ENCODE data around the gene PCNP.
"Not testable (repeated sequence)": the region's sequence is repeated elsewhere in the genome, so short reads cannot be mapped to it uniquely, and the experiment has no call there.

The PCNP gene

GRCh38 chr3:101632586-101632985 lies 58.6 kb downstream of the PCNP start:
- Histone ChIP-seq H3K9me3 (no peaks in the 10 kb centered on the region), H3K4me1 (no peaks in the 10 kb centered on the region), H3K4me3 (no peak overlapping the region), H3K9ac (no peak overlapping the region), H3K27me3 (no peaks in the 10 kb centered on the region), H4K20me1 (no peaks in the 10 kb centered on the region), H3K36me3 (no peaks in the 10 kb centered on the region), H3K27ac (no peak overlapping the region), H3K4me2 (no peak overlapping the region)
- TF ChIP-seq Cebpa-rat (IDR thresholded peaks at IDR 0.05) = no peak

DNA sequence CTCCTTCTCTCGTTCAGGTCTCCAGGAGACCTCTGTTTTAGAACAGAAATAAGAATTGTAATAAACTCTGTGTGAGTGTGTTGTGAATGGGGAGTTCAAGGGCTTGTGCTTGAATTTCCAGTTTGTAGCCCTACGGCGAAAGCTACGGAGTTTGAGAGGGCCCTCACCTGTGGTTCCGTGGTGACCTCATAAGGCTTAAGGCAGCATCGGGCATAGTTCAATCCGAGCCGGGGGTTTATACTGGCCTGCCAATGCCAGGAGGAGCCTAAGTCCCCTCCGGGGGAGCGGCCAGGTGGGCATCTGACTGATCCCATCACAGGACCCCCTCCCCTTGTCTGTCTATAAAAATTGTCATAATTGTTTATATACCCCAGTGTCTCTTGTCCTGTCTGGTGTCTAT lies 59.2 kb downstream of the PCNP start:
- Histone ChIP-seq H3K4me1 (no peaks in the 10 kb centered on the region), H3K4me3 (no peak overlapping the region), H4K20me1 (no peaks in the 10 kb centered on the region), H3K9ac (no peak overlapping the region), H3K9me3 (no peaks in the 10 kb centered on the region), H3K27ac (no peak overlapping the region), H3K36me3 (no peaks in the 10 kb centered on the region), H3K4me2 (no peak overlapping the region), H3K27me3 (no peaks in the 10 kb centered on the region)
- TF ChIP-seq Cebpa-rat (IDR thresholded peaks at IDR 0.05) = no peak

DNA sequence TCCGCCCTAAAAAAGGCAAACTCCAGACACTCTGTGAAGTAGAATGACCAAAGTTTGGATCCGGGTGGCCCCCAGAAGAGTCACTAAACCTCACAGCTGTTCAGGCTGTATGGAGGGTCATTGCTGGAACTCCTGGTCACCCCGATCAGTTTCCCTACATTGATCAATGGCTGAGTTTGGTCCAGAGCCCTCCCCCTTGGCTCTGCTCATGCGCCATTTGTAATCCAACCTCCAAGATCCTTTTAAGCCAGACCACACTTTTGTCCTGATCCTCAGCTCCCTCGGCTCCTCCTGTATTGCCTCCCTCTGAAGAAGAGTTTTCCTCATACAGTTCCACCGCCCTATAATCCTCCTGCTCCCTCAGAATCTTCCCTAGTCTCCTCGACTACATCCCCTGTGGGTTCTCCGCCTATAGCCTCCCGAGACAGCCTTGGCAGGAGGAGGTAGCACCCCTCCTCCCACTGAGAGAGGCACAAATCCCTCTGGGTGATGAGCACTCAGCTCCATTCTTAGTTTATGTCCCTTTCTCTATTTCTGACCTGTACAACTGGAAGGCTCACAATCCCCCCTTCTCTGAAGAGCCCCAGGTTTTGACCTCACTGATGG lies 60.7 kb downstream of the PCNP start:
- TF ChIP-seq Cebpa-rat (IDR thresholded peaks at IDR 0.05) = no peak
- no peak overlapping the region for H3K9ac ChIP-seq
- no peak overlapping the region for H3K4me2 ChIP-seq
- H3K36me3 ChIP-seq = no peaks in the 10 kb centered on the region
- no peaks in the 10 kb centered on the region for H4K20me1 ChIP-seq
- no peaks in the 10 kb centered on the region for H3K27me3 ChIP-seq
- no peak overlapping the region for H3K27ac ChIP-seq
- H3K9me3 ChIP-seq = no peaks in the 10 kb centered on the region
- H3K4me1 ChIP-seq = no peaks in the 10 kb centered on the region
- H3K4me3 ChIP-seq = no peak overlapping the region

- Histone ChIP-seq H3K9ac (no peak overlapping the region), H4K20me1 (no peaks in the 10 kb centered on the region), H3K4me1 (no peaks in the 10 kb centered on the region), H3K9me3 (no peaks in the 10 kb centered on the region), H3K4me3 (no peak overlapping the region), H3K36me3 (no peaks in the 10 kb centered on the region), H3K27me3 (no peaks in the 10 kb centered on the region), H3K4me2 (no peak overlapping the region), H3K27ac (no peak overlapping the region)
- no peak for TF ChIP-seq Cebpa-rat (IDR thresholded peaks at IDR 0.05)
Observed at GRCh38 chr3:101635345-101635744, 61.4 kb downstream of the PCNP start.

GRCh38 chr3:101635954-101636798 lies 62.2 kb downstream of the PCNP start:
- Histone ChIP-seq H3K4me1 (no peaks in the 10 kb centered on the region), H3K4me3 (no peak overlapping the region), H4K20me1 (no peaks in the 10 kb centered on the region), H3K36me3 (no peaks in the 10 kb centered on the region), H3K27ac (no peak overlapping the region), H3K27me3 (no peaks in the 10 kb centered on the region), H3K4me2 (no peak overlapping the region), H3K9ac (no peak overlapping the region), H3K9me3 (no peaks in the 10 kb centered on the region)
- no peak for TF ChIP-seq Cebpa-rat (IDR thresholded peaks at IDR 0.05)

GRCh38 chr3:101637451-101637850 lies 63.5 kb downstream of the PCNP start:
- H3K9ac ChIP-seq = no peak overlapping the region
- no peak overlapping the region for H3K4me2 ChIP-seq
- no peaks in the 10 kb centered on the region for H3K27me3 ChIP-seq
- no peaks in the 10 kb centered on the region for H3K9me3 ChIP-seq
- no peak for TF ChIP-seq Cebpa-rat (IDR thresholded peaks at IDR 0.05)
- H3K4me3 ChIP-seq = no peak overlapping the region
- H3K36me3 ChIP-seq = no peaks in the 10 kb centered on the region
- H3K4me1 ChIP-seq = no peaks in the 10 kb centered on the region
- no peak overlapping the region for H3K27ac ChIP-seq
- H4K20me1 ChIP-seq = no peaks in the 10 kb centered on the region

GRCh38 chr3:101638261-101638745 lies 64.3 kb downstream of the PCNP start:
- no peak for TF ChIP-seq Cebpa-rat (IDR thresholded peaks at IDR 0.05)
- no peak overlapping the region for H3K4me3 ChIP-seq
- no peak overlapping the region for H3K4me2 ChIP-seq
- H4K20me1 ChIP-seq = no peaks in the 10 kb centered on the region
- no peaks in the 10 kb centered on the region for H3K27me3 ChIP-seq
- H3K4me1 ChIP-seq = no peaks in the 10 kb centered on the region
- H3K27ac ChIP-seq = no peak overlapping the region
- no peaks in the 10 kb centered on the region for H3K36me3 ChIP-seq
- H3K9me3 ChIP-seq = no peaks in the 10 kb centered on the region
- H3K9ac ChIP-seq = no peak overlapping the region

GRCh38 chr3:101639280-101639963 lies 65.4 kb downstream of the PCNP start:
- Histone ChIP-seq H3K27ac (no peak overlapping the region), H3K27me3 (no peaks in the 10 kb centered on the region), H3K36me3 (no peaks in the 10 kb centered on the region), H4K20me1 (no peaks in the 10 kb centered on the region), H3K4me2 (no peak overlapping the region), H3K4me3 (no peak overlapping the region), H3K4me1 (0 out of 2 replicates have a peak, but pooled peaks cover 7% of the 10 kb centered on the region), H3K9ac (no peak overlapping the region), H3K9me3 (no peaks in the 10 kb centered on the region)
- TF ChIP-seq Cebpa-rat (IDR thresholded peaks at IDR 0.05) = no peak

DNA sequence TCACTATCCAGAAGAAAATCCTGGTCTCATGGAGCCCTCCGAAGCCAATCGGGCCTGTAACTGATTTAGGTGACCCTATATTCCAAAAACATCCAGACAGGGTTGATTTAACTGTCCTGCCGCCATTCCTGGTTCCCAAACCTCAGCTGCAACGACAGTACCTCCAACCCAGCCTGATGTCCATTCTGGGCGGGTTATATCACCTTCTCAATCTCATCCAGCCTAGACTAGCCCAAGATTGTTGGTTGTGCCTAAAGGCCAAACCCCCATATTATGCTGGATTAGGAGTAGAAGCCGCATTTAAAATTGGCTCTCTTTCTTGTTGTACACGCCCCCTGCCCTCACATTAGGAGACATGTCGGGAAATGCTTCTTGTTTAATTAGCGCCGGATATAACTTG lies 66.3 kb downstream of the PCNP start:
- Histone ChIP-seq H3K9me3 (no peaks in the 10 kb centered on the region), H3K4me1 (0 out of 2 replicates have a peak, but pooled peaks cover 9% of the 10 kb centered on the region), H3K4me2 (no peak overlapping the region), H3K27ac (no peak overlapping the region), H3K27me3 (no peaks in the 10 kb centered on the region), H3K36me3 (no peaks in the 10 kb centered on the region), H3K4me3 (no peak overlapping the region), H4K20me1 (no peaks in the 10 kb centered on the region), H3K9ac (no peak overlapping the region)
- TF ChIP-seq Cebpa-rat (IDR thresholded peaks at IDR 0.05) = no peak

DNA sequence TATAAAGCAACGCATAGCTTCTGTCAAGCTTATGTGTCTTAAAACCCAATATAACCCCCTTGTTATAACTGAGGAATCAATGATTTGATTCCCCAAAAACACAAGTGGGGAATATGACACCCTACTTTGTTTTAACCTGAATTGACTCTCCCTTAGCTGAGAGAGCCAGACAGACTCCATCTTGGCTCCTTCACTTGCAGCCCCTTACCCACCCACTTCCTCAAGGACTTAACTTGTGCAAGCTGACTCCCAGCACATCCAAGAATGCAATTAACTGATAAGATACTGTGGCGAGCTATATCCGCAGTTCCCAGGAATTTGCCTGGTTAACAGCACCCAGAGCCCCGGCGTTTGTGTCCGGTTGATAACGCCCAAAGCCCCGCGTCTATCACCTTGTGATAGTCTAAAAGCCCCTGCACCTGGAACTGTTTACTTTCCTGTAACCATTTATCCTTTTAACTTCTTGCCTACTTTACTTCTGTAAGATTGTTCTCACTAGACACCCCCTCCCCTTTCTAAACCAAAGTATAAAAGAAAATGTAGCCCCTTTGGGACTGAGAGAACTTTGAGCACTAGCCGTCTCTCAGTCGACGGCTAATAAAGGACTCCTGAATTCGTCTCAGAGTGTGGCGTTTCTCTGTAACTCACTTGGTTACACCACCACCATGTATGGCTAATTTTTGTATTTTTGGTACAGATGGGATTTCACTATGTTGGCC lies 67.6 kb downstream of the PCNP start:
- not testable (repeated sequence) for H3K4me2 ChIP-seq, H3K36me3 ChIP-seq, H3K4me3 ChIP-seq, H3K27me3 ChIP-seq, H4K20me1 ChIP-seq, H3K9ac ChIP-seq, H3K27ac ChIP-seq, H3K9me3 ChIP-seq, H3K4me1 ChIP-seq

Measured in BLaER1 (cell line).